ENCODE results near the gene ADD2.

DNA sequence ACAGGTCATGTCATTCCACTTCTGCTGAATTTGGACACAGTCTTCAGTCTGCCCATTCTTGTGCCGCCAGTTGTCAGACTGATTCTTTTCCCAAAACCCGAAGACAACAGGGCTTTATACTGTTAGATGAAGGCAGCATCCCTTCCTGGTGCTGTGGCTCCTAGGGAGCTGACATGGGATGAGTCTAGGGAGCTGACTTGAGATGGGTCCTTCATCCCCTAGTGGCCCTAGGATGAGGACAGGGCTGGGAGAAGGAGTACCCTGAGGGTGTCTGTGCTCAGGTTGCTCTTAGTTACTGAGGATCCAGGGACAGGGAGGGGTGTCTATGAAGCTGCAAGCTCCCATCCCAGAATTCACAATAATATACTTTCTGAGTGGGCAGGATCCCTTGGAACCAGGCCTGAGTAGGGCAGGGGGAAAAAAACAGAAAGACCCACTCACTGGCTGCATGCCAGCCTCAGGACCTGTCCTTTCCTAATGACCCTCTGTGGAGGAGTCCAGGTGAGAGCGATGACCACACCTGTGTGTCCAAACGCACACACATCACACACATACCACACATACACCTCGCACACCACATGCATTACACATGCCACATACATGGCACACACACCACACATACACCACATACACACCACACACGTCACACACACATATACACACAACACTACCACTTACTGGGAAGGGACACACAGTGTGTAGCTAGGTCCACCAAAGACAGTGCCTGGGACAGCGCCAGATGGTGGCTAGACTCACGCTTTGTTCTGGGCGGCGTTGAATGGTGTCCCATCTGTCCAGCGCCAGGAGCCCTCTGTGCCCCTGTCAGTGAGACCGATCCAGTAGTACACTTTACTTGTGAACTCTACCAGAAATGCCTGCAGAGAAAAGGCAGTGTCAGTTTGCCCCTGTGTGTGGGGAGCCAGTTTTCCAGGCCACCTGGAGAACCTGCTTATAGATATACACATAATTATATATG, 41.3 kb upstream of the ADD2 start:
- no peak for TF ChIP-seq POLR2AphosphoS5 (IDR thresholded peaks at IDR 0.05)
- TF ChIP-seq, protein P1, sequence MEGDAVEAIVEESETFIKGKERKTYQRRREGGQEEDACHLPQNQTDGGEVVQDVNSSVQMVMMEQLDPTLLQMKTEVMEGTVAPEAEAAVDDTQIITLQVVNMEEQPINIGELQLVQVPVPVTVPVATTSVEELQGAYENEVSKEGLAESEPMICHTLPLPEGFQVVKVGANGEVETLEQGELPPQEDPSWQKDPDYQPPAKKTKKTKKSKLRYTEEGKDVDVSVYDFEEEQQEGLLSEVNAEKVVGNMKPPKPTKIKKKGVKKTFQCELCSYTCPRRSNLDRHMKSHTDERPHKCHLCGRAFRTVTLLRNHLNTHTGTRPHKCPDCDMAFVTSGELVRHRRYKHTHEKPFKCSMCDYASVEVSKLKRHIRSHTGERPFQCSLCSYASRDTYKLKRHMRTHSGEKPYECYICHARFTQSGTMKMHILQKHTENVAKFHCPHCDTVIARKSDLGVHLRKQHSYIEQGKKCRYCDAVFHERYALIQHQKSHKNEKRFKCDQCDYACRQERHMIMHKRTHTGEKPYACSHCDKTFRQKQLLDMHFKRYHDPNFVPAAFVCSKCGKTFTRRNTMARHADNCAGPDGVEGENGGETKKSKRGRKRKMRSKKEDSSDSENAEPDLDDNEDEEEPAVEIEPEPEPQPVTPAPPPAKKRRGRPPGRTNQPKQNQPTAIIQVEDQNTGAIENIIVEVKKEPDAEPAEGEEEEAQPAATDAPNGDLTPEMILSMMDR (IDR thresholded peaks at IDR 0.05), result no peak
- no peak for TF ChIP-seq POLR2A (IDR thresholded peaks at IDR 0.05)

All from transverse colon (tissue), 4 donors.